ENCODE measurements around the gene SAC3D1. TPM values are rescaled to one million over a fixed set of nuclear protein-coding genes. Genes with fewer than 3 reads are reported as not detected.

The SAC3D1 gene
- polyA plus RNA-seq, 3 donors = 4.4 to 14.1 (median 6.7) TPM

GRCh38 chr11:65069217-65069616, 28.2 kb downstream of the SAC3D1 start:
- Histone ChIP-seq H4K20me1 (ENCODE audit: insufficient read depth, low read length) (no peaks in the 10 kb centered on the region), H3K79me2 (ENCODE audit: insufficient read depth, low read length) (no peaks in the 10 kb centered on the region), H3K36me3 (replicated peaks in 1 of 2; ENCODE audit: control insufficient read depth in 1 of 2, insufficient read depth in 2 of 2, low read length in 2 of 2) (no peaks in the 10 kb centered on the region), H3K9me3 (replicated peaks in 1 of 2; ENCODE audit: control insufficient read depth in 1 of 2, insufficient read depth in 1 of 2, low read length in 2 of 2) (no peaks in the 10 kb centered on the region), H3K27ac (ENCODE audit: low read depth in 1 of 2, low read length in 2 of 2) (no peak overlapping the region), H2AFZ (ENCODE audit: insufficient read depth, low read depth, low read length, poor library complexity, severe bottlenecking) (no peak overlapping the region), H3K27me3 (ENCODE audit: control insufficient read depth in 2 of 2, insufficient read depth in 2 of 2, low read length in 2 of 2) (no peaks in the 10 kb centered on the region), H3K4me2 (replicated peaks; ENCODE audit: extremely low read depth, low read length, poor library complexity, severe bottlenecking) (peak overlapping the region; percentile 21), H3K4me1 (ENCODE audit: control insufficient read depth in 1 of 2, insufficient read depth in 2 of 2, low read length in 2 of 2) (no peaks in the 10 kb centered on the region), H3K4me3 (replicated peaks in 1 of 3; ENCODE audit: low read depth in 2 of 3, low read length in 3 of 3) (no peak overlapping the region), H3K9ac (ENCODE audit: insufficient read depth, low read length, poor library complexity, severe bottlenecking) (no peak overlapping the region)
- DNase-seq = peak in 2 of 3 donors; percentile 32 to 65
- intact Hi-C loops (cut with micrococcal nuclease) = no loop called here
- WGBS (ENCODE audit: insufficient coverage) = 18% methylated on average over 4 of the region's 9 CpGs
- Mint-ChIP-seq H3K4me3 (no peak overlapping the region), H3K36me3 (no peaks in the 10 kb centered on the region), H3K27ac (peak overlapping the region in 1 of 7 donors; percentile 25), H3K9me3 (no peaks in the 10 kb centered on the region), H3K4me1 (peaks cover 3% of the 10 kb centered on the region), H3K27me3 (ENCODE audit: low read depth in 3 of 3) (peaks cover 0 to 4% (median 2%) of the 10 kb centered on the region in 3 donors)
- no peak for TF ChIP-seq CTCF (IDR thresholded peaks at IDR 0.05)

- Mint-ChIP-seq H3K27me3 (ENCODE audit: low read depth in 3 of 3) (peaks cover 0 to 2% (median 2%) of the 10 kb centered on the region in 3 donors), H3K4me3 (no peak overlapping the region), H3K4me1 (no peaks in the 10 kb centered on the region), H3K9me3 (no peaks in the 10 kb centered on the region), H3K27ac (no peak overlapping the region), H3K36me3 (peaks cover 4 to 14% of the 10 kb centered on the region in 2 donors)
- Histone ChIP-seq H3K4me2 (replicated peaks; ENCODE audit: extremely low read depth, low read length, poor library complexity, severe bottlenecking) (no peak overlapping the region), H3K27me3 (ENCODE audit: control insufficient read depth in 2 of 2, insufficient read depth in 2 of 2, low read length in 2 of 2) (no peaks in the 10 kb centered on the region), H3K4me3 (replicated peaks in 1 of 3; ENCODE audit: low read depth in 2 of 3, low read length in 3 of 3) (no peak overlapping the region), H3K36me3 (replicated peaks in 1 of 2; ENCODE audit: control insufficient read depth in 1 of 2, insufficient read depth in 2 of 2, low read length in 2 of 2) (peaks cover 0 to 10% of the 10 kb centered on the region in 2 donors), H3K4me1 (ENCODE audit: control insufficient read depth in 1 of 2, insufficient read depth in 2 of 2, low read length in 2 of 2) (no peaks in the 10 kb centered on the region), H3K79me2 (ENCODE audit: insufficient read depth, low read length) (no peaks in the 10 kb centered on the region), H3K27ac (ENCODE audit: low read depth in 1 of 2, low read length in 2 of 2) (no peak overlapping the region), H2AFZ (ENCODE audit: insufficient read depth, low read depth, low read length, poor library complexity, severe bottlenecking) (no peak overlapping the region), H3K9ac (ENCODE audit: insufficient read depth, low read length, poor library complexity, severe bottlenecking) (no peak overlapping the region), H4K20me1 (ENCODE audit: insufficient read depth, low read length) (no peaks in the 10 kb centered on the region), H3K9me3 (replicated peaks in 1 of 2; ENCODE audit: control insufficient read depth in 1 of 2, insufficient read depth in 1 of 2, low read length in 2 of 2) (no peaks in the 10 kb centered on the region)
- intact Hi-C loops (cut with micrococcal nuclease) = no loop called here
- WGBS (ENCODE audit: insufficient coverage) = 61% methylated on average over 3 of the region's 4 CpGs
- TF ChIP-seq CTCF (IDR thresholded peaks at IDR 0.05) = no peak
- no peak for DNase-seq
Observed at GRCh38 chr11:65071907-65072630, 31.1 kb downstream of the SAC3D1 start.
